ENCODE measurements around the gene MPC1. TPM values are rescaled to one million over a fixed set of nuclear protein-coding genes. Genes with fewer than 3 reads are reported as not detected.

Gene MPC1
- total RNA-seq = 15.4 and 15.8 TPM in 2 replicates

DNA sequence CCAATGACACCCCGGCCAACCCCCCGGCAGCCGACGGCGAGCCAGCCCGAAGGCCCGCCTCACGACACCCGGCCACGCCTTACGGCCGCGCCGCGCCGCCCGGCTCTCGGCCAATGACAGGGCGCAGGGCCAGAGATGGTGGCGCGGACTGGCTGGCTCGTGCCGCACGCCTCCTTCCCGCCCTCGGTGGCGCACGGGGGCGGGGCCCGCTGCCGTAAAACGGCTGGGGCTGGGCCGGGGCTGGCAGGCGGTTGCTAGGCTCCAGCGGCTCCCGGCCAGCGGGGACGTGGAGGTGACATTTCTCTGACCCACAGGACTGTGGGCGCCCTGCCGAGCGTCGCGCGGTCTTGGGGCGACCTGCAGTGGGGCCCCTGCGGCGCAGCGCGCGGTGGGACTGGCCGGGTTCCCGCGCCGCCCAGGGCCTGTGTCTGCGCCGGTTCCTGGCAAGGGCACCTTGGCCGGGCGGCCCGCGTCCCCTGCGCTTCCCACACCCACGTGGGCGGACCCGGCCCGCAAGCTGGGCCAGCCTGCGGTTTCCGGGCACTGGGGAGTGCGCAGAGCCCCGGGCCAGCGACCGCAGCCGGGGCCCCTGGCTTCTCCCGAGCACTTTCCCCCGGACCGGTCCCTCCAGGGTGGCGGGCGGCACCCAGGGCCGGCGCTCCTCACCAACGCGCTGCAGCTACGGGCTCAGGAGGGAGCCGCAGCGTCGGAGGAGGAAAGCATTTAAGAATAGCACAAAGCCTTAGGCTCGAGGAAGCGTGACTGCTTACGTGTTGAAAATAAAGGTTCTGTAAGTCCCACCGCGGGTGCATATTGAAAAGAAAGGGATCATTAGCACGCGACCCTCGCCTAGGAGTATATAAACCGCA is at the start of gene MPC1:
Gene MPC1, minus strand, starts transcription at position 8 of the 869 bp plus-strand sequence. CDS start 64 bp downstream, outside the sequence.
- DNase-seq (ENCODE audit: low read depth in 2 of 2) = peak; percentile 85 to 98

DNA sequence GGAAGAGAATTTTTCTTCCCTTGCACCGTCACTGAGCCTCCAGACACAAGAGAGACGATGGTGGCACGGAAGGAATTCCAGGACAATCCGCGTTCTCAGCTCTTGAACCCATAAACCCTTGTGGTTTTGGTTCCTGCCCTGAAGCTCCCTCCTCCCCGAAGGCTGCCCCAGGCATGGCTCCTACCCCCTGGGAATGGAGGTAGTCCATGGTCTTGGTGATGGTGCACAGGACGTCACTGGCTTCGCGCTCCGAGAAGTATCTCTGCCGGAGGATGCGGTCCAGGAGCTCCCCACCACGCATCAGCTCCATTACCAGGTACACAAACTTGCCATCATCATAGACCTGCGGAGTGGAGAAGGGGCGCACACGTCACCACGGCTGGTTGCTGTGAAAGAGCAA is 47.5 kb upstream of the MPC1 start:
- no peak for DNase-seq (ENCODE audit: low read depth in 2 of 2)

DNA sequence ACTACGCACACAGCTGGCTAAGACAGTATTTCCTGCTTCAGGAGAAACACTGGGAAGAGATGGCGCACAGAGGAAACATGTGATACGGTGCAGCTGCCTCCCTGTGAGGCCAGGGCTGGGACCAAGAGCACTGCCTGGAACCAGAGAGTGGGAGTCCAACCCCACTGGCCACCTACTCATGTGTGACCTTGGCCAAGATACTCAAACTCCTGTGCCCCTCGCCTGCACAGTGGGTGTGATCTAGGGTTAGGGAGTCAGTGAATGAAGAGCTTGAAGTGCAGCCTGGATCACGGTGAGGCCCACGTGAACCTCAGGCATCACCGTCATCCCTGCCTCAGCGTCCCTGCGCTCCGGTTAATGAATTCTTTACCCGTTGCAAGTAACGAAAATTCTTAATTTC is 41.7 kb upstream of the MPC1 start:
- no peak for DNase-seq (ENCODE audit: low read depth in 2 of 2)

DNA sequence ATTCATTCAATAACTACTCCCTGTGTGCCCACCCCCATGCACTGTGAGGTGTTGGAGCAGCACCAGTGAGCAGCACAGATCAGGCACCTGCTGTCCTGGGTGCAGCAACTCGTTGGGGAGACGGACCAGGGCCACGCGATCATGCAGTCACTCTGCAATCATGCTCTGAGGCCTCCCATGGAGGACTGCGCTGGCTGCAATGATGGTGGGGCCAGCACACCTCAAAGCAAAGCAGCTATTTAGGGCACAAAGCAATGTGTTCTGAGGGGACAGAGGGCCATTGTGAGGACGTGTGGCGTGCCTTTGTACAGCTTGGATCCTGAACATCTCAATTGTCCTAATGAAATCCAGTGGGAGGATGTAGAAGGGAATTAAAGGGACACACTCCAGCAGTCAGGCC is 41.0 kb upstream of the MPC1 start:
- no peak for DNase-seq (ENCODE audit: low read depth in 2 of 2)

DNA sequence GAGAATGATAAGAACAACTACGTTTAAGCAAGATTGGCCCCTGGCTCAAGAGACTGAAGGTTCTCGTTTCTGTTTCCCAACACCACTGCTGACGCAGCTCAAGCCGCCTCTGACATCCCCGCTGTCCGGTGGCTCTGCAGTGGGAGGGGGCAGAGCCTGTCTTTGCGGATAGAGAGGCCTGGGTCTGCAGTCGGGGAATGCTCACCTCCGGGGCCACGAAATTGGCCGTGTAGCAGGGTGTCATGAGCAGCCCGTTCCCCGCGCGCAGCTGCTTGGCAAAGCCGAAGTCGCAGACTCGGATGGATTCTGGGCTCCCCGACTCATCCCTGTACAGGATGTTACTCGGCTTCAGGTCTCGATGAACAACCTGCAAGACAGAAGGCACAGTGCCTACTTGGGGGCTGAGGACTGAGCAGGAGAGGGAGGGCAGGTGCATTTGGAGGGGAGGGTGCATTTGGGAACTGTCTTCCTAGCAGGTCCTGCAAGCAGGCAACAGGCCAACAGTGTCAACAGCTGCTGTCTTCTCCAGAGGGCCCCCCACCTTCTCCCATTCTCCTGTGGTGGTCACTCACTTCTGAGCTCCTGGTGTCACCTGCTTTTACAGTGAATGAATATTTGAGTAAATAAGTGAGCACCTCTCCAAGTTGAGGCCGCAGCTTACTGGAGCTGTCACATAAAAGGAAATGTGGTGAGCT is 40.5 kb upstream of the MPC1 start:
- DNase-seq (ENCODE audit: low read depth in 2 of 2) = no peak

DNA sequence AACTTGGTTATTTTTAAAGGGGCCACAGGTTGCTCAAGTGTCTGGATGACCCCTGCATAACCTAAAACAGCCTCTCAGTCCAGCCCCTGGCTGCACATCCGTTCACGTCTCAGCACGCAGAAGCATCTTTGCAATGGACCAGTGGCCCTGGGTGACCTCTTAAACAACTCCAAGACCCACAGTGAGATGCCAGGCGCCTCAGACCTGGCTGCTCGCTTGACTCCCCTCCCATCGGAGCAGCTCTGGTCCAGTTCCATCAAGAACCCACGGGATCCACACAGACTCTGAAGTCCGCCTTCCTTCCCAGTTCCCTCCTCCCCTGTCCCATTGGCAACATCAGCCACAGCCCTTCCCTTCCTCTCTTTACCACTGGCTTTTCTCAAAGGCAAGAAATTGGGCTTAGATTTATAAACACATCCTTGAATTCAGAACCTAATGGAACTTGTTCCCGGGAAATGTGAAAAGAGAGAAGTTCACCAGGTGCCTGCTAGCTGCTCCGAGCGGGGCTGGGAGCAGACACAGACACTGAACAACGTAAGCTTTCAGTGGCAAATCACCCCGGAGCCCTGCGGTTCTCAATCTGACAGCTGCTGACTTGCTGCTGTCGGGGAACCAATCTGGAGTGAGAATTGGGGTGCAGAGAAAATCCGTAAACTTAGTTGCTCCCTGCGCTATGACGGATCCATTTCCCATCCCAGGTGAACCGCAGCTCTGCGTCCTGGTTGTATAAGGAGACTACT is 39.6 kb upstream of the MPC1 start:
- DNase-seq (ENCODE audit: low read depth in 2 of 2) = no peak

DNA sequence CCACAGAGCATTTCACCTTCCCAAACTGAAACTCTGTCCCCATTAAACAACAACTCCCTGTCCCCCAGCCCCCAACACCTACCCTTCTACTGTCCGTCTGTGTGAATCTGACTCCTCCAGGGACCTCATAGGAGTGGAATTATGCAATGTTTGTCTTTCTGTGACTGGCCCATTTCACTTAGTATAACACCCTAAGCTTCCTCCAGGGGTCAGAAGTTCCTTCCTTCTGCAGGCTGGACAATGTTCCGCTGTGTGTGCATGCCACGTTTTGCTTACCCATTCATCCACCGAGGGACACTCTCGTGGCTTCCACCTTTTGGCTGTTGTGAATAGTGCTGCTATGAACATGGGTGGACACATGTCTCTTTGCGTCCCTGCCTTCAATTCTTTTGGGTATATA is 37.6 kb upstream of the MPC1 start:
- DNase-seq (ENCODE audit: low read depth in 2 of 2) = peak; percentile 66 to 79

DNA sequence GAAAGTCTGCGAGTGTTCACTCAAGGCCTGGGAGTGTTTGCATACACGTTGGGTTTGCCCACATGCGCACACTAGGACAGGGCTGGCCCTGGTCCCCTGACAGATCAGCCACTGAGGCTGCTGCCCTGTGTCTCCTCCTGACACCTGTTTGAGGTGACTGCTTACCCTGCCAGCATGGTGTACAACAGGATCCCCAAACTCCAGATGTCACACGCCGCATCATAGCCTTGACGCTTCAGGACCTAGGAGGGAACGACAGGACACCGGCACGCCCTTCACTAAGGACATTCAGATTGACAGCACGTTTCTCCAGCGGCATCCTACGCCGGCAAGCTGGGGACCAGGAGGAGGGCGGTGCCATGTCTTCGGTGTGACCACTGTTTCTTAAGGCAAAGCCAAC is 37.0 kb upstream of the MPC1 start:
- no peak for DNase-seq (ENCODE audit: low read depth in 2 of 2)

DNA sequence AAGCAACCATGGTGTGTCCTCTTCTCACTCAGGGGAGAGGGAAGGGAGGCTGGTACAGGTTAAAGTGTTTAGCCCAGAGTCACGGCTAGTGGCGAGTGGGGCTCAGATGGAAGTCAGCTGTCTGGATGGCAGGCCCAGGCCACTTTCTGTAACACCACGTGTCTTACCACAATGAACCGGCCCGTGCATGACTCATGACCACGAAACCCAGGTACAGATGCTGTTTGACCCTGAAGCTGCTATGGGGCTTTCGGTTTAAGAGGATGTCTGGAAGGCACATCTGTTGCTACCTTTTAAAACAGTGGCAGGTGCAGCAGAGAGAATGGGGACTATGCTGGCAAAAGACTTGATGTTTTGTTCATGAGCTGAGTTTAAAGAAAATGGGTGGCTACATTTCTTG is 36.5 kb upstream of the MPC1 start:
- DNase-seq (ENCODE audit: low read depth in 2 of 2) = no peak

DNA sequence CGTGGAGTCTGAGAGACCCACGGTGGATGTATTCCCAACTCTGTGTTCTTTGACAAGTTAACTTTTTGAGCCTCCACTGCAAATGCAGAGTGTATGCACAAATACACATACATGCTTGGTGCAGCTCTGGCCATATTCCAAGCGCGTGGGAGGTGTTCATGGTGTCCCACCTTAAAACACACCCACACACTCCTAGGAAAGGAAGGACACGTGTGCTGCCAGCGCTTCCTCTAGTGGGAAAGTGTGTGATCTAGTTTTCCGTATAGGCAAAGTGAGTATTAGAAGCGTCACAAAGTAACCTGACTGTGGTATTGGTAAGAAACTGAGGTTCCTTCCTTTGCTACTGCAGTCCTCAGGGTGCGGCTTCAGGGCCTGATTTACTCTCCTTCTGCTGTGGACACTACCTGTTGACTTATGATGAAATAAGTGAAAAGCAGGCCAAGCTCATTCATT is 36.0 kb upstream of the MPC1 start:
- DNase-seq (ENCODE audit: low read depth in 2 of 2) = no peak

DNA sequence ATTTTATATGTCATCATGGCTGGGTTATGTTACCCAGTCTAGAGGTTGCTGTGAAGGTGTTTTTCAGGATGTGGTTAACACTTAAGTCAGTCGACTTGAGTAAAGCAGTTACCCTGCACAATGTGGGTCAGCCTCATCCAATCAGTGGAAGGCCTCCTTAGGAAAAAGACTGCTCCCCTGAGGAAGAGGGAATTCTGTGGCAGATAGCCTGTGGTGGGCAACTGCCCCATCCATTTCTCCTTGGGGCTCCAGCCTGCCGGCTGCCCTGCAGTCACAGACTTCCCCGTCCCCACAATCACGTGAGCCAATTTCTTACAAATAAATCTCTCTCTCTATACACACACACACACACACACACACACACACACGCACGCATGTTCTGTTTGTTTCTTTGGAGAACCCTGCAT is 34.5 kb upstream of the MPC1 start:
- no peak for DNase-seq (ENCODE audit: low read depth in 2 of 2)

DNA sequence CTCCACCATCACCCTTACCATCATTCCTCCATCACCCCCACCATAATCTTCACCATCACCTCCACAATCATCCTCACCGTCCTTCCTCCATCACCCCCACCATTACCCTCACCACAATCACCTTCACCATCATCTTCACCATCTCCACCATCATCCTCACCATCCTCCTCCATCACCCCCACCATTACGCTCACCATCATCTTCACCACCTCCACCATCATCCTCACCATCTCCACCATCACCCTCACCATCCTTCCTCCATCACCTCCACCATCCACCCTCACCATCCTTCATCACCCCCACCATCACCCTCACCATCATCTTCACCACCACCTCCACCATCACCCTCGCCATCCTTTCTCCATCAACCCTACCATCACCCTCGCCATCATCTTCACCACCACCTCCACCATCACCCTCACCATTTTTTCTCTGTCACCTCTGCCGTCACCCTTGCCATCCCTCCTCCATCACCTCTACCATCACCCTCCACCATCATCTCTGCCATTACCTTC is 33.1 kb upstream of the MPC1 start:
- DNase-seq (ENCODE audit: low read depth in 2 of 2) = no peak

DNA sequence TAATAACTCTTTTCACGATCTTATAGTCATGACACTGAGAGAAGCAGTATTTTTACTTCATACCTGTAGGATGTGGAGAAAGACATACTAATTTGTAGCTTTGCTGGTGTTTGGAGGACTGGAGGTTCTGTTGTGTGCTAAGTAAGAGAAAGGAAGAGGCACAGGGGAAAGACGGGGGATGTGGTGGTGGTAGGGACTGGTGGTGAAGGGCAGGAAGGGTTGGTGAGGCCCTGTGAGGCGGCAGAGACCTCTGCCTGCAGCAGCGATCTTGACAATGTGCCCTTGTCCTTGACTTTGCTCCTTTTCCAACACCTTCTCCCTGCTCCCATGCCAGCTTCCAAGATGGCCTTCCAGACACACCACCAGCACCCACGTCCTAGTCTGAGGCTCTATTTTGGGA is 32.6 kb upstream of the MPC1 start:
- no peak for DNase-seq (ENCODE audit: low read depth in 2 of 2)

DNA sequence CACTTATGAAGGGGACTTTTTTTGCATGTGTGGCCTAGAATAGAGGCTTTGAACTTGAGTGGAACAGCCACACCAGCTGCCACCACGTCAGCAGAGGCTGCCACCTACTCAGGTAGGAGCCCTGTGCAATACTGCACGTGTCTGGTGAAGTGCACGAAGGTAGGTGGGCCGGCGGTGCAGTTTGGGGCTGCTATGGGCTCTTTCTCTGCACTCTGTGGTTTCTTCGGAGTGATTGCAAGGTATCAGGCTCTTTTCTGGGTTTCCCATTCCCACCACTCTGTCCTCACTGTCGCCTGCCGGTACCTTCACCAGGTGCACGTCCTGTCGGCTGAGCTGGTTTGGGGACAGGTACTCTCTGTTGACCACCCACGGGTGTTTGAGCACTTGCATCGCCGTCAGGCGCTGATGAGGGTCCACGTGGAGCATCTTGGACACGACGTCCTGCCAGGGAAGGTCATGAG is 30.8 kb upstream of the MPC1 start:
- no peak for DNase-seq (ENCODE audit: low read depth in 2 of 2)

DNA sequence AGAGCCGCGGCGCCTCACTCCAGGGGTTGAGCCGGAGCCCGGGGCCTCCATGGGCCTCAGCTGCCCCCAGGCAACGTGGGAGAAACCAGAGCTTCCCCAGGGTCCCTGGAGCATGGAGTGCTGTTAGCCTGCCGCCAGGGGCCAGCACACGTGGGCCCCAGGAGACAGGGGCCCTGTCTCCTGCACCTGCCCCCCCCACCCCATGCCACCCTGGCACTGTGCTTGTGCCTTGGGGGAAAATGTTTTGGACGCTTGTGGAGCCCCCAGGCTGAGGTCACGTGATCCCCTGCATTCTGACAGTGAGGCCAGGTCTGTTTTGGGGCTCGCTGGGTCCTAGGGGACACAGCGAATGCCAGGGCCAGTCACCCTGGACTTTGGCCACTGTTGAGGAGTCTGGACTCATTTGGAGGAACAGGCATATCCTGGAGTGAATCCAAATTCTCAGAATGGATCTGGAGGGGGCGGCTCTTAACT is 30.2 kb upstream of the MPC1 start:
- DNase-seq (ENCODE audit: low read depth in 2 of 2) = no peak

DNA sequence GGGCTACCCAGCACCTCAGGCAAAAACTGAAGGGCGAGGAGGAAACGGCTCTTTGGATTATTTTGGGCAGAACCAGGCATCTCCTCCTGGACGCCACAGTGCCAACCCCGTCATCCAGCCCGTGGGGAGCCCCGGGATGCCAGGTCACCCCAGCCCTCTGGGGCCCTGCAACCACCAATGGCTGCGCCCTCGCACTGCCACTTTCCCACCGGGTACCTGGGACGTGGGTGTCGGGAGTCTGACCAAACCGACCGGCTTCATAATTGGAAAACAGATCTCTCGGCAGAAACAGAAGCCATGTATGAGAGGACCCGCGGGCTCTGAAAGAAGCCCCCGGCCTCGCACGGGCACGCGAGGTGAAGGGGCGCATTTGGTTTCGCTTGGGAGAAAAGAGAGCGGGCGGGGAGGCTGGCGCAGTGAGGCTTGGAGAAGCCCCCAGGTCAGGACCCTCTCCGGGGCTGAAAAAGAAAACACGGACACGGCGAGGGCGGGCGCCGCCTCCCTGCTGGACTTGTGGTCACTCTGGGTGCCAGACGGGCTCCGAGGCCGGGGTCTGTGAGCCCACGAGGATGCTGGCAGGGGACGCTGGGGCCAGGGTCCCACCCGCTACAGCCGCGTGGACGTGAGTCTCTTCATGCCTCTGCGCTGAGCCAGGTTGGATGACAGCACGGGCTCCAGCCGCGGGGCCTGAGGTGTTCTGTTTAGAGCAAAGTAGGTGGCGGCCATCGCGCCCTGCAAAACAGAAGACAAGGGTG is 29.6 kb upstream of the MPC1 start:
- no peak for DNase-seq (ENCODE audit: low read depth in 2 of 2)

DNA sequence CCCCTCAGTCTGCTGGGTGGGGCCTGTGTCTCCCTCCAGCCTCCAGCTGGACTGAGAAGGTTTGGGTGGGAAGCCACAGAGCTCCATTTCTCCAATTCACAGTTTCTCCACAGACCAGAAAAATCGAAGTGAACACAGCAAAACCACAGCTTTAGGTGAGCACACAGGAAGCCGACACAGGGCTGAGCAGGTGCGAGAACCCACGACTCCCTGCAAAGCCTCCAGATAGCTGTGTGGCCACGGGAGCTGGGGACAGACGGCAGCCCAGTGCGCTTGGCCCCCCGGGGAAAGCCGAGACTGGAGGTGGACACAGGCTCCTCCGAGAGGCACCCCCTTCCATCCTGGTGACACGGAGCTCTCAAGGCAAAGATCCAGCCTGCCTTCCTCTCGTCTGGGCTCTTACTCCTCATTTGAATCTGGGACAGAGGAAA is 29.0 kb upstream of the MPC1 start:
- DNase-seq (ENCODE audit: low read depth in 2 of 2) = no peak

DNA sequence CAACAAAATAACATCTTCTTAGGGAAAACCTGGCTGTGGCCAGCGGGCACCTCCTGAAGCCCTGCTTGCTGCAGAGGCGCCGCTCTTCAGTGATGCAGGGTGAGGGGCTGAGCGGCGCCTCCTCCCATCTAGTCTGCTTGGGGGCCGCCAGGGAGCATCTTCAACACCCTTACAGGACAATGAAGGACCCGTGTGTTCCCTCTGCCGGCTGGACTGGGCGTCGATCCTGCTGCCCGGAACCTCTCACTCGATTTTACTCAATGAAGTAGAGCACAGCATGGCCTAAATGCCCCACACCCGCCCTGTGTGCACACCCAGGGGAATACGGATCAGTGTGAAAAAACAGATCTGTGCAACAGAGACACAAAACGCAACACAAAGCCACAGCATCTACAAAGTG is 28.5 kb upstream of the MPC1 start:
- DNase-seq (ENCODE audit: low read depth in 2 of 2) = no peak

DNA sequence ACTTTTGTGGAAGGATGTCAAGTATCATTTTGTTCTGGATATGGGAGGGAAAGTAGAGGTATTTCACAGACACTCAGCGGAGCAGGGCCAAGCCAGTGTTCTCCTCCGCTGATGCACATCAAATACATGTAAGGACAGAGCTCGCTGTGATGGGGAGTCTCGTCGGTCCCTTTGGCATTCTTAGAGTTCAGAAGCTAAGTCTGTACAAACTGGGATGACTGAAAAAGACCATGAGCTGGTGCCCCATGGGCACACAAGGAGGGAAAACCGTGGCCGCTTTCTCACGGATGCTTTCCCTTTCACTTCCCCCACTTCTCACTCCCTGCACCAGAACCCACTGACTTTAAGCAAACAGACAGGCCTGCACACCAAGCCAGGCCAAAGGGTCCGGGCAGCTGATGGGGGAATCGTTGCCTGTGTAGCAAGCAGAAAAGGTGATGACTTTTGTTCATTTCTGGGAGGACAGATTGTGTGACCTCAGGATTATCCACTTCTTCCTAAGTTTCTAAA is 27.7 kb upstream of the MPC1 start:
- DNase-seq (ENCODE audit: low read depth in 2 of 2) = no peak

DNA sequence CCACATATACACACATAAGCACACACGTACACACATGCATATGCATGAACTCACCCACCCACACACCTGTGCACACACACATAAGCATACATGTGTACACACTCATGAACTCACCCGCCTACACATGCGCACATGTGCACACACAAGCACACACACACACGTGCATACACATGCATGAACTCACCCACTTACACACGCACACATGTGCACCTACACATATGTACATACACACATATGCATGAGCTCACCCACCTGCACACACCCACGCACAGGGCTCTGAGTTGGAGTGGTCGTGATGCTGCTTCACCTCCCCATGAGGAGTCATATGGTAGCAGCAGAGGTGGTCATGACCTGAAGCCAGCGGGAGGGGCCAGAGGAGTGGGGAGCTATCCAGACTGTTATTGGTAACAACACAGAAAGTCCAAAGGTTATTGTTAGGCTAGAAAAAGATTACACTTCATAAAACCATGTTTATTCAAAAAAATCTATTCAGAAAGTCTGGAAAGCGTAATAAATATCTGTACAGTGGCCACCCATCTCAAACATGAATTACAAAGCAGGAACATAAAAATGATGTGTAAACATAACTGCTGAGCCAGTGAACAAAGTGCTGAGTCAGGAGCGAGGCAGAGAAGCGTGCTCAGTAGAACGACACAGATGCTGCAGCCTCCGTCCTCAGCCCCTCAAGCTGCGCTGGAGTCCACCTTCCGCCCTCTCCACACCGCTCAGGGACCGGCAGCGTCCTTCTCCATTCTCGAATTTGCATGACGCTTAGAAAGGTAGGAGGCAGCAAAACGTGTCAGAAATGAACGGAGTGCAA is 26.4 kb upstream of the MPC1 start:
- no peak for DNase-seq (ENCODE audit: low read depth in 2 of 2)
